GM21825 (cell line): ENCODE results near the gene ANKRD12.

Experiments used
- ATAC-seq: cut with Tn5 transposase; IDR thresholded peaks from one replicate; pipeline ENCODE4 v1.9.1; 2021; ENCODE audit warnings: mild to moderate bottlenecking, moderate library complexity; ENCODE audit not compliant: unreplicated experiment

ANKRD12 gene

DNA sequence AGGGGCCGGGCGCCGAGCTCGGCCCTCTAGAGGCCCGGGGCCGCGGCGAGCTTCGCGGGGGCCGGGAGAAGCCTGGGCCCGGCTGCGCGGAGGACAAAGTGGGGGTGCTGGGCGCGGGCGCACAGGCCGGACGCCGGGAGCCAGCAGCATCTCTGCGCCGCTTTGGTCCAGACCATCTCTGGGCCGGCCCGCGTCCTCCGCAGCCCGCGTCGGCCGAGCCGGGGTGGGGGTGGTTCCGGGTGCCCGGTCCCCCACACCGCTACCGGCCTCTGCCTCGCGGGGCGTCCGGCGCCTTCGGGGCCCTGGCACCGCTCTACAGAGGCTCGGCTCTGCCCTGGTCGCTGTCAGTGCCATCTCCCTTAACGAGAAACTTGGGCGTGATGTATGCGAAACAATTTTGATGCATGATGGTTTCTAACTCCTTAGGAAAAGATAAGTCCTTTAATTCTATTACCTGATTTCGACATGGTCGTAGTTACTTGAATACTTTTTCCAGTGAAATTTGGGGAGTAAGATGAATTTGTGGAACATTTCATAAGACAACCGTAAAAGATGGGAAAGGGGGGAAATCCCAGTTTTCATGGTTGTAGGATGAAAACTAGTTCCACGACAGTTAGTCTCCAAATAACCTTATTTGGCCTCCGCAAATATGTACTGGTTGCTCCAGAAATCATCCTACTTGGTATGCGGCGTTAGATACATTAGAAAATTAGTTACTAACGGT, 198.6 kb downstream of the ANKRD12 start:
- peak; percentile 36 for ATAC-seq
